ENCODE data around the gene SLC41A3.

SLC41A3 gene

DNA sequence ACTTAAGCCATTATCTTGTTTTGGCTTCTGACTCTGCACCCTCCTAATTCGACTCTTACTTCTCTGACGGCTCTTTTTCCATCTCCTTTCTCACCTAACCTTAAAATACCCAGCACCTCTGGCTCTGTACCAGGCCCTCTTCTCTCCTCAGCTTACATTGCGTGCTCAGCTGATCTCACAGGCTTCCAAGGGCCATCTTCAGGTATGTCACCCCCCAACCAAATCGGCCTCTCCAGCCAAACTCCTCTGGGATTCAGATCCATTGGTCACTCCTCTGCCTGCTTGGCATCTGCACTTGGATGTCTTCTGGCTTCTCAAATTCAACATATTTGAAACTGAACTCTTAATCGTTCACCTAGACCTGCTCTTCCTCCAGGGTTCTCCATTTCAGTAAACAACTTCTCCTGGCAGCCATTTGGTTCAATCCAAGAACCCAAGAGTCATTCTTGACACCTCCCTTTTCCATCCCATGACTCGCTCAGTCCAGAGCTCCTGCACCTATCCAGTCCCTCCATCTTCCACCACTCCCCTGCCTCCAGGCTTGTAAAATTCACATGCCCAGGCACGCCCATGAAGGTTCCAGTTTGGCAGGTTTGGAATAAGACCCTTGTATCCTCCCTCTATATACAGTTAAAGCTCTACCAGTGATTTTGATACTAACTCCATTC is 35.2 kb upstream of the SLC41A3 start:
- no peak for DNase-seq

DNA sequence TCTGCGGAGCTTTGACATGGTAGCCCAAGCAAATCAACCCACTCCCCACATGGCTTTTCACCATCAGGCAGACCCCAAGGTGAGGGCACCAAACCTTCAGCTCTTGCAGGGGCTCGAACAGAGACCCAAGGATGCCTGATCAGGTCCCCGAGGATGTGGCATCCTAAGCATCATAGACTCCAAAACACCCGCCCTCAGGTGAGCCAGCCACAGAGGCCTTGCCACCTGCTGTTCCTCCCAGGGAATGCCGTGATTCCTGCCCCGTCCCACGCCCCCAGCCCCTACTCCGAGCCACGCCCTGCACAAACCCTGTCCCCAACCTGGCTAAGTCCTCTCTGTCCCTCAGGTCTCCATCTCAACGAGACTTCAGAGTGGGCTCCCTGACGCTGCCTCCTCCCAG is 34.7 kb upstream of the SLC41A3 start:
- no peak for DNase-seq

DNA sequence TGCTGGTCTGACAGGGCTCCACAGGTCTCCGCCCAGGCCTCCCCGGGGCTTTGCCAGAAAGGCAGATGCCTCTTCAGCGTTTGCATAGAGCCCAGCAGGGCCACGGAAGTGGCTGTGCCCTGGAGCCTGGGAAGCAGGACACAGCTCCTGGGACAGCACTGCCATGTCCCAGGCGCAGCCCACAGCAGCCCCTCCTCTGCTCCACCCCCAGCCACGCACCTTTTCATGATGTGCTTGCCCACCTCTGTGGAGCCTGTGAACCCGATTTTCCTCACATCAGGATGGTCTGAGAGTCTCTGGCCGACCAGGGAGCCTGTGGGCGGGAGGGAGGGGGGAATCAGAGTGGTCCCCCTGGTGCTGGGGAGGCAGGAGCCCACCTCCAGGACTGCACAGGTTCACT is 33.9 kb upstream of the SLC41A3 start:
- DNase-seq, result peak; percentile 4

DNA sequence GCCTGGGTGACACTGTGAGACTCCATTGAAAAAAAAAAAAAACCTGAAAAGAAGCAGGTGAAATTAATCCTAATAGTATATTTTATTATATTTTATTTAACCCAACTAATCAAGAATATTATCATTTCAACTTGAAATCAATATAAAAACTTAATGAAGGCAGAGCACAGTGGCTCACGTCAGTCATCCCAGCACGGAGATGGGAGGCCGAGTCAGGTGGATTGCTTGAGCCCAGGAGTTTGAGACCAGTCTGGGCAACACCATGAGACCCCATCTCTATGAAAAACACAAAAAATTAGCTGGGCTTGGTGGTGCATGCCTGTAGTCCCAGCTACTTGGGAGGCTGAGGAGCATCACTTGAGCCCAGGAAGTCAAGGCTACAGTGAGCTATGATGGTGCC is 33.3 kb upstream of the SLC41A3 start:
- no peak for DNase-seq

DNA sequence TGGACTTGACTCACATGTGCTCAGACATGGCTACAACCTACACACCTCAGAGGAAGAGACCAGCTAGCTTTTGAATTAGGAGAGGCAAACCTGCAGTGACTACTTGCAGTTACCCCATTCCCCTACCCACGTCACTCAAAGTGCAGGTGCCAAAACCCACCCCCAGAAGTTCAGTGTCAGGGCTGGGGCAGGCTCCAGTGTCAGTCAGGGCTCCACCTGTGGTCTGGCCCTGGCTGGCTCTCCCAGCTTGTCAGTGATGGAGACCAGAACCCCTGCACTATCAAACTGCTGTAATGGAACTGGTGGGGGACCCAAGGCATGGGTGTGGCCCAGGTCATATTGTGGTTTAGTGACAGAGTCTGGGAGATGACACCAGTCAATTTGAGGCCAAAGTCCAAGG is 32.6 kb upstream of the SLC41A3 start:
- DNase-seq, result peak; percentile 6

DNA sequence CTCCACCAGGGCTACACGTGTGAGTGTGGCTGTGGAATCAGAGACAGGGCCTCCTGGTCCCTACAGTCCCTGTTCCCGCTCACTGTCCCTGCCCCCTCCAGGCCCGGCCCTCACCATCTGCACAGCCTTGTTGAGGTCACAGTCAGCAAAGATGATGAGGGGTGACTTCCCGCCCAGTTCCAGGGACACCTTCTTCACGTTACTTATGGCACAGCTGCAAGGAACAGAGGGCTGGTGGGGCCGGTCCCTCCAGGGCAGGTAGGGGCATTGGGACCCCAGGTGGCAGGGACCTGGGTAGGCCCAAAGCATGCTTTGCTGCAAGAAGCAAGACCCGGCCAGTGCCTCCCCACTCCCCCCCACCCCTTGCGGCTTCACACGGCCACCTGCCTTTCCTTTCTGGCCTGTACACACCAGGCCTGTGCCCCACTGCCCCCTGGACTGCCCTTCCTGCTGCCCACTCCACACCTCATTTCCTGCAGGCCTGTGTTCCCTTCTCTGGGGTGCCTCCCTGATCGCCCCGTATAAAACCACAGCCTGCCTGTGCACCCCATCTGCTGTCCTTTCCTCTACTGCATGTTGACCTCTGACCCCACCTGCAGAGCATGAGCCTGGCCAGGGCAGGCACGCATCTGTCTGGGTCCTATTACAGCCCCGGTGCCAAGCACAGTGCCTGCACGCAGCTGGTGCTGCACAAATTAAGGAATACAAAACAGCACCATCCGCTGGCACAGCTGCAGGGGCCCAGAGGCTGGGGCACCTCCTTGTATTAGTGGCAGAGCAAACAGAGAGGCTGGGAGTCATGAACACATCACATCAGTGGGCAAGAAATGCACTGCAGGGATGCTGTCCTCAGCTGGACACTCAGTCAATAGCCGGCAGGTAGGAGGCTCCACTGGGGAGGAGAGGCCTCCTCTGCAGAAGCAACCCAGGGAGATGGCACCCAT is 30.8 kb upstream of the SLC41A3 start:
- DNase-seq, result peak; percentile 6

DNA sequence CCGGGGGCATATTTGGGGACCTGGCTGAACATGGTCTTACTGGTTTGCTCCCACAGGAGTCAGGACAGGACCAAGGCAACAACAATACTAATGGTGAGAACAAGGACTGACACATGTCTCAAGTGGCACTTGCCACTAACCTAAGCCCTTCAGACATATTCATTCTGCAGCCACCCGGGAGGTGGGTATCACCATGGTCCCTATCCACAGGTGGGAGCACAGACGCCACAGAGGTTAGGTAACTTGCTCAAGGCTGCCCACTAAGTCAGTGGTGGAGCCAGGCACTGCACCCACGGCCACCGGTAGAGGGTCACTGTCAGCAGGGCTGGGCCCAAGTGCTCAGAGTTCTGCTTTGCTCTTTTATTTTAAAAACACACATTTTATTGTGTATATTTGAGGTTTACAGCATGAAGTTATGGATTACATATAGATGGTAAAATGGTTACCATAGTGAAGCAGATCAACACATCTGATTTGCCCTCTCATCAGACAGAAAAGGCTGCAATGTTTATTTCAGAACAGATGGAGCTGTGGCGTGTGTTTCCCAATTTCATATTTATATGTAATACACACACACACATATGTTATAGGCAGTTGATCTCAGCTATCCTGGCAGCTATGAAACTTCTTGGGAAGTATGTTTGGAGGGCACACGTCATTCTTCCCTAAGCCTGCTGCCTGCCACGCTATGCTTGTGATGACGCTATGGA is 30.0 kb upstream of the SLC41A3 start:
- DNase-seq, result peak; percentile 10

DNA sequence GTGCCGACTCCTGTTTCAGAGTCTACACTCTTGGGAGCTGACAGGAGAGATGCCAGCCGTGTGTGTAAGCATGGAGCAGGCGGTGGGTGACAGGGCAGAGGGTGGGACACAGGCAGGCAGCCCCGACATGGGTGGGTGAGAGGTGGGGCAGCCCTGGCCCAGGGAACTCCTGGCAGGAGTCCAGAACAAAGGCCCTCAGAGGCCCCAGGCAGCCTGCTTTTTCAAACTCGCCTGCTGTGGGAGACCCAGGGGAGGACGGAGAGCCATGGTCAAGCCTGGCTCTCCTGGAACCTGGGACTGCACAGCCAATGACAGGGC is 29.3 kb upstream of the SLC41A3 start:
- peak; percentile 6 for DNase-seq

DNA sequence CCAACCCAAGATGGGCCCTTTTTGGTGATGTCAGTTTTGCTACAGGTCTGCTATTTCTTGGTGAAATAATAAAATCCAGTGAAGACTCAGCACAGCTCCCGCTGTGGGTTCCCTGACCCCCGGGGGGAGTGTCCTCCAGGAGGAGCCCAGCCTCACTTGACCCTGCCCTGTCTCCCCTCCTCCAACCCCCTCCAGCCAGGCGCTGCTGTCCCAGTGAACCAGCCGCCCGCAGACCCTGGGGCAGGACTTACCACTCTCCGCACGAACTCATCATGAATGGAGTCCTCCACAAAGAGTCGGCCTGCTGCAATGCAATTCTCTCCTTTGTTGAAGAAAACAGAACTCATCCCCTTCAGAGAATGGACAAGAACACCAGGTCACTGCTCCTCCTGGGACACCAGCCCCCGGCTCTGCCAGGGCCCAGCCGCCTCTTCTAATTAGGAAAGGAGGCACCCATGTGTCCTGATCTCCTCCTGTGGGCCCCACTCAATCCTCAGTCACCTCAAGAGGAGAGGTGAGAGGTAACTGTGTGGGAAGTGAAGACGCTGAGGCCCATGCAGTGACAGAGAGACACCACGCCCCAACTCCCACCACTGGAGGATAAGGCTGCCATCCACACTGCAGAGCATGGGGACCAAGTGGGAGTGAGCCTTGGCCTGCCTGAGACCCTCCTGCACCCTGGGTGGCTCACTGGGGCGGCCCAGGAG is 28.8 kb upstream of the SLC41A3 start:
- DNase-seq, result peak; percentile 6

DNA sequence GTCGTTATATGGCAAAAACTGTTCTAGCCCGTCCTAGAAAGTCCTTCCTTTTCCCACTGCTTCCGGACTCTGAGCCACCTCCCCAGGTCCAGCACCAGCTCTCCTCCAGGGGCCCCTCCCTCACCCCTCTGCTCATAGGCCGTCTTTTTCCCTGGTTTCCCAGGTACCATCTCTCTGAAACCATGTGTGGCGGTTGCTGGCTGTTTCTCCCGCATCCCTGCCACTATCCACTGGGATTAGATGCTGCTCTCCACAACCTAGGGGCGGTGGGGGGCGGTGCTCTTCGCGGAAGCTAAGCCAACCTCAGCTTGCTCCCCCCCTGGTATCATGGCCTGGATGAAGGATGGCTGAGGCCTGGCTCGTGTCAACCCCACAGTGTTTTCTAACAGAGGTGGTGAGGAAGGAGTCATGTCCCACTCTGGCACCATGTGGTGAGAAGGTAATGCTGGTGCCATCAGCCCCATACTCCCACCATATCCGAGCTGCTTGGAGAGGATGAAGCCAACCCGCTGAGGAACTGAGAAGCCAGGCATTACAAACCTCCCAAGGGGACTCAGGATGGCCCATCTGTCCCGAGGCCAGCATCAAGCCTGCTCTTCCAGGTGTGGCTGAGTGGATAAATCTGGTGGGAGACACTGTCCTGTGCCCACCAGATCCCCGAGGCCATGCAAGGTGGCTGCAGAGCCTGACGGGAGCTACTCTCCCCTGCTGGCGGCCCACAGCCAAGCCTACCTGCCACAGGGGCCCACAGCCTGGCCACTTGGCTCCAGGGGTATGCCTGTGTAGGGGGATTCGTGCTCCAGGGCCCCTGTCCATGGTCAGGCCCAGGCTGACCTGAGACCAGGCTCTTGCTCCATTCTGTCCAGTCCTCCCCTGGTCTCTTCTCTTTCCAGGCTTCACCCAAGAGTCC is 27.9 kb upstream of the SLC41A3 start:
- DNase-seq, result no peak

DNA sequence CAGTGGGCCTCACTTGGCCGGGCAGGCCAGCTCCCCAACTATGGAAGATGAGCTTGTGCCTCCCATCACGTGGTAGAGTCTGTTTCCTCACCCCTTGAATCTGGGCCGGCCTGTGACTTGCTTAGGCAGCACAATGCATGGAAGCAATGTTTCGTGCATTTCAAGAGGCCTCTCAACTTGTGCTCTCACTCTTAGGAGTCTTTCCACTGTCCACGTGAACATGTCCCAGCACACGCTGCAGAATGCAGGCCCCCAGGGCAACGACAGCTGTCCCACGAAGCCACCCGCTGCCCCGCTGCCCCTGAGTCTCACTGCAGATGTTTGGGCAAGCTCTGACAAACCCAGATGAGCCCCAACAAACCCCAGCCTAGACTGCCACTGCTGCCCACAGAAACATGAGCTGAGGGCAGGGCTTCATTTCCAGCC is 27.2 kb upstream of the SLC41A3 start:
- DNase-seq, result no peak

DNA sequence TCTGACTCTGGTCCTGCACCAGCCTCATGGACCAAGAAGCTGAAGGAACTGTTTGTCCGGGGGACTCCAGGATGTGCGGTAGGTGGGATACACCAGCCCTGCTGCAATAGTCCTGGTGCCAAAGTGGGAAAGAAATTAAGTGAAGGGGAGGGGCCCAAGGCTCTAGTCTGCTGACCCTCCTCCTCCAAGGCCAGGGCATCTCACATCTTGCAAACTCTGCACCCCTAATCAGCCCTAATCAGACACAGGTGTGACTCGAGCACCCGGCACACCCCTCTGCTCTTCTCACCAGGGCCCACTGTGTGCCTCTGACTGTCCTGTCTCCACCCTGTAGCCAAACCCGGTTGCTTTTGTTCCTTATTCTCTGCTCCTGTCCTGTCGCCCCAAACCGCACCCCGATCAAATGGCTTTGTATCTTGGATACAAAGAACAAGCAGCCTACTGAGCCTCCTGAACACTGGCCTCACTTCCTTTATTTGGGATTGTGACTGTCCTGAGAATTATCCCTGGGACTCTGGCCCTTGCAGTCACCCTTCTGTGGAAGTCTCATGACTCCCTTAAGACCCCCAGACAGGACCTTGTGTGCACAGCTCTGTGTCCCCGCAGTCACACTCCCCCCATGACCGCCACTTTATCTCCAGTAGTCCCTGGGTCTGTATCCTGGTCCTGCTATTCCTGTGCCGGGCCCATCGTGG is 26.7 kb upstream of the SLC41A3 start:
- DNase-seq, result no peak

DNA sequence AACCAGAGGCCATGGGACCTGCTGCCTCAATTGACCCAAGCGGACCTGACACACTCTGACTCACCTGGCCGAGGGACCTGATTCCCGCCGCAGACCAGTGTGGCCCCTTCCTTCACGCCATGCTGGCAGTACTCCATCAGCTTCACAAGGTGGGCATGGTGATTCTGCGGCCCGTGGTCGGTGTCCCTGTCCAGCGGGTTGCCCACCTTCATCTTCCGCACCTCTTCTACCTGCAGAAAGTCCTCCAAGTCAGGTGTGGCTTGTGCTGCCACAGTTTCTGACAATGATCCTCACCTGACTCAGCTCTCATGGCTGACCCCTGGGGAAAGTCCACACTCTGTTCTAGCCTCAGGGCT is 25.9 kb upstream of the SLC41A3 start:
- DNase-seq, result no peak

DNA sequence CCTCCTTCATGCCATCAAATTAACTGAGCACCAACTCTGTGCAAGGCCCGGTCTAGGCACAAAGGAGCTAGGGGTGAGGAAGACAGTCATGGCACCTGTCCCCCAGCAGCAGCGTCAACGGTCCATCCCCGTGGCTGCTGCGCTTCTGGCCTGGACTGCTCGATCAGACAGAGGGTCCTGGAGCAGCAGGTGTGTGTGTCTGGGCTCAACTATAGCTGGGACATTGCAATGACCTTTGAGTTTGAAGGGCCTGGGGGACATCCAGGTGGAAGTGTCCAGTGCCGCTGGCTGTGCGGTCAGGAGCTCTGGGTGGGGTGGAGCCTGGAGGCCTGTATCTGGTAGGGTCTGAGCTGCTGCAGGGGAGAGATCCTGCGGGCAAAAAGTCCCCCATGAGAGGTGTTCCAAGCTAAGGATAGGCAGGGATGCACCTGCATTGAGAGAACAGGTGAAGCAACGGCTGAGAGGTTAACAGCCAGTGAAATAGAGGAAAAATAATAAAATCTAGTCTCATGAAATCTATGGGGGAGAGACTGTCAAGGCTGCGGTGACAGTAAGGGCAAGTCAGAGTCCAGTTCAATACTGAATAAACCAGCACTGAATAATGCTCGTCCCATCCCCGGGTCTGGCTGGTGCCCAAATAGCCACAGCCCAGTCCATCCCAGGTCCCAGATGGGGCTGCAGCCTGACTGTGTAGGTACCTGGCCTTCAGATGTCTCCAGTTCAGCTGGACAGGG is 25.4 kb upstream of the SLC41A3 start:
- no peak for DNase-seq

DNA sequence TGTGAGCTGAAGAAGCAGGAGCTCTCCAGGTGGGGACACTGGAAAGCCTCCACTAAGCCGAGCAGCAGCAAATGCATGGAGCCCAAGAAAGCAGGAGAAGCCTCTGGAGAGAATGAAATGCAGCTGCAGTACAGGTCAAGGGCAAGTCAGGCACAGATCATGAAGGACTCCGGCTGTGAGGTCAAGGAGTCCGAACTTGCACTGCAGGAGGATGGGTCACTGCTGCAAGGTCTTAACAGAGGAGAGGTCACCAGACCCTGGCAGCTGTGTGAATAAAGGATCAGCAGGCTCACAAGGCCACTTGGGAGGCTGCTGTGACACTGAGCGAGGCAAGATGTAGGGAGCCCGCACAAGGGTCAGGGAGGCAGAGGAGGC is 24.7 kb upstream of the SLC41A3 start:
- DNase-seq, result no peak

DNA sequence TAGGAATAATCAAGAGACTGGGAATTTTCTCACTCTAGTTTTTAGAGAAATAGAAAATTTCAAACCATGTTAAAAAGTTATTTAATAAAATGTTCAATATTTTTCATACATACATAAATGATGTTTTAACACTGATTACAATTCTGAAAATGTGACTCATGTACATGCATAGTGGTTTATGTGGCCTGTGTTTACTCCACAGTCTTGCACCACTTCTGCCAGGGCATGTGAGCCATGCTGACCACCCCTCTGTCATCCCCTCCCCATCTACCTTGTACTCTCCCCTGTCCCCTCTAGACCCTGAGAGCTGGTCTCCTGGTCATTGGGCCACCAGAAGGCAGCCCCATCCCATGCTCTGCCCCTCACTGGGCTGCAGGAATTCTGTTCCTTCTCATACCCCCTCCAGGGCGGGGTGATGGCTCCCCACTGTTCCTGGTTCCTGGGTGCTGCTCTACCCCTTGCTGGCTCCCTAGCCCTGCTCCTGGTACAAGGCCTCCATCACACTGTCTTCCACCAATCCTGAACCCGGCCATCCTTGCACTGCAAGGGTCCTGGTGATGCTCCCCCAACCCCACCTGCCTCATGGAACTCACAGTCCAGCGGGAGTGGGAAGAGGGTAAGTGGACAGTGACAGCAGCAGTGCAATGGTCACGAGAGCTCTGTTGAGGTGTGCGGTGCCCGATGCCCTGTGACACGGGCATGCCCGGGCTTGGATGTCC is 24.2 kb upstream of the SLC41A3 start:
- no peak for DNase-seq

DNA sequence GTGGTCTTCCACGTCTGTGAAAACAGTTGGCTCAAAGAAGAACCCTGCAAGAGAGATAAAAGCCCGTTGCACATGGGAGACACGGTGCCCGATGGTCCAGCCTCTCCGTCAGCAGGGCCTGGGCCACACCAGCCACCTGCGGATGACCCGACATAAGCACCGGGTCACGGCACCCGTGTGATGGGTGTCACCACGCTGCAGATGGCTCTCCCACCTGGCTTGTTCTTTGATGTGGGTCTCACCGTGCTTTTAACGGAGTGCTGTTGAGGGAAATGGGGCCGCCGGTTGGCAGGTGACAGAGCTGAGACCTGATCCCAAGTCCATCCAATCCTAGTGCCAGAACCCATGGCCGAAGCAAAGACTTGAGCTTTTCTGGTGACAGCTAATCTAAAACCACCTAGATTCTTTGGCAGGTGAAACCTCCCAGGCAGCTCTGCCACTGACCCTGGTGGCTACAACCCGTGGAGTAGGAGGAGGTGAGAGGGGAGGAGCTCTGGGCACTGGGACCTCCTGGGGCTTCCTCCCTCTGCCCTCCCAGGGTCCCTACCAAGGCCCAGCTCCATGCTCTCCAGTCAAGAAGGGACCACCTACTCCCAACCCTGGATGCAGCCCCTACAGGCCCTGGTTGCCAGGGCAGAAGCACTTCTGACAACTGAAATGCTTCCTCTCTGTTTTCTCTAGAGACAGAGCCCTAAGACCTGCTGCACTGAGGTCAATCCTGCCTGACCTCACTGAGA is 23.4 kb upstream of the SLC41A3 start:
- DNase-seq, result no peak

DNA sequence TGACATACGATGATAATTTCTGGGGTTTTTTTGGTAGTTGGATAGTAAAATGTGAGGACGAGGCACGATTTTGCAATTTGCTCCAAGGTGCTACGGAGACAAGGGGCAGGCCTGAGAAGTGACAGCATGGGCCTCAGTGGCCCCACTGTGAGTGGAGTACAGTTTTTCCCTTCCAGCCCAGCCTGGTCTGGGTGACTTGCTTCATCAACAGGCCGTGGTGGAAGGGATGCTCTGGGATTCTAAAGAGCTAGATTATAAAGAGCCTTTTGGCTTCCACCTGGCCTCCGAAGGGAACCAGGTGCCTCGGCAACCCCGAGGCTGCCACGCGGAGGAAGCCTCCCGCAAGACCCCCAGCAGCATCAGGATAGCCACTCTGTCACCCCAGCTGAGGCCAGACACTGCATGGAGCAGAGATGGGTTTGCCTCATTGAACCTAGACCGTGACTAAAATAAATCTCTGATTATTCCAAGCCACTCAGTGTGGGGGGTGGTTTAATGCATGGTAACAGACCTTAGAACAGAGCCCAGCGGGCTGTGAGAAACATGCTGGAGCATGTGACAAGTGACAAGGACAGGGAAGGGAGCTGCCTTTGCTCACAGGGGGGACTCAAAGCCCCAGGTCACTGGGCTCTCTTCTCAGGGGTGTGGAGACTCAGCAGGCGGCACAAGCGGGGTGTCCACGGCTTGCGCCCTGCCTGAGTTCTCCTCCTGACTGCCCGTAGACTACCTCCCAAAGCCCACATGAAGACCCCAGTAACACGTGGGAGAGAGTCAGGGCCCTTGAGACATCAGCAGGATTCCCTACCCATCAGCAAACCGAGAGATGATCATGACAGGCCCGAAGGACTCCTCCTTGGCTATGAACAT is 22.6 kb upstream of the SLC41A3 start:
- no peak for DNase-seq
